GM12875 (cell line): ENCODE data around the gene DEF6.

Experiments
- H3K4me3 ChIP-seq: one replicate; pipeline ENCODE4 v1.5.1; 2011; ENCODE audit warnings: low read depth, low read length, control low read depth
- TF ChIP-seq, protein P1 (sequence below): IDR thresholded peaks from 2 replicates; pipeline ENCODE4 v1.5.1; 2011; ENCODE audit warnings: low read depth, mild to moderate bottlenecking, control low read depth, inconsistent platforms, low read length, moderate library complexity, borderline replicate concordance; ENCODE audit not compliant: insufficient read depth

DEF6 gene

GRCh38 chr6:35354361-35355135, 56.9 kb downstream of the DEF6 start:
- H3K4me3 ChIP-seq: no peak overlapping the region
- TF ChIP-seq, protein P1, sequence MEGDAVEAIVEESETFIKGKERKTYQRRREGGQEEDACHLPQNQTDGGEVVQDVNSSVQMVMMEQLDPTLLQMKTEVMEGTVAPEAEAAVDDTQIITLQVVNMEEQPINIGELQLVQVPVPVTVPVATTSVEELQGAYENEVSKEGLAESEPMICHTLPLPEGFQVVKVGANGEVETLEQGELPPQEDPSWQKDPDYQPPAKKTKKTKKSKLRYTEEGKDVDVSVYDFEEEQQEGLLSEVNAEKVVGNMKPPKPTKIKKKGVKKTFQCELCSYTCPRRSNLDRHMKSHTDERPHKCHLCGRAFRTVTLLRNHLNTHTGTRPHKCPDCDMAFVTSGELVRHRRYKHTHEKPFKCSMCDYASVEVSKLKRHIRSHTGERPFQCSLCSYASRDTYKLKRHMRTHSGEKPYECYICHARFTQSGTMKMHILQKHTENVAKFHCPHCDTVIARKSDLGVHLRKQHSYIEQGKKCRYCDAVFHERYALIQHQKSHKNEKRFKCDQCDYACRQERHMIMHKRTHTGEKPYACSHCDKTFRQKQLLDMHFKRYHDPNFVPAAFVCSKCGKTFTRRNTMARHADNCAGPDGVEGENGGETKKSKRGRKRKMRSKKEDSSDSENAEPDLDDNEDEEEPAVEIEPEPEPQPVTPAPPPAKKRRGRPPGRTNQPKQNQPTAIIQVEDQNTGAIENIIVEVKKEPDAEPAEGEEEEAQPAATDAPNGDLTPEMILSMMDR: no peak

DNA sequence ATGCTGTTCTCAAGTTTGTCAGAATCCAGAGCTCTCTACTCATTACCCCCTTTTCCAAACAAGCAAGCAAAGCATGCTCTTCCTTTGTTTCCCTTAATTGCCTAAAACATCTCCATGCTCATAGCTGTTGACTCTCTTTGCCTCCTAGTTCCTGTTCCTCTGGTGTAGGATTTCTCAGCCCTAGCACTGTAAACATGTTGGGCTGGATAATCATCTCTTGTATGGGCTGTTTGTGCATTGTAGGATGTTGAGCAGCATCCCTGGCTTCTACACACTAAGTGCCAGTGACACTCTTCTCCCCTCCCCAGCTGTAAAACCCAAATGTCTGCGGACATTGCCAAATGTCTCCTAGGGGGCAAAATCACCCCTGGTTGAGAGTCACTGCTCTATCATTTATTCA, 58.8 kb downstream of the DEF6 start:
- no peak overlapping the region for H3K4me3 ChIP-seq
- TF ChIP-seq, protein P1: no peak

- H3K4me3 ChIP-seq: no peak overlapping the region
- TF ChIP-seq, protein P1: no peak
These were observed 60.1 kb downstream of the DEF6 start for GRCh38 chr6:35357677-35358076.

- no peak overlapping the region for H3K4me3 ChIP-seq
- TF ChIP-seq, protein P1: no peak
These were observed 60.5 kb downstream of the DEF6 start for GRCh38 chr6:35358086-35358485.

DNA sequence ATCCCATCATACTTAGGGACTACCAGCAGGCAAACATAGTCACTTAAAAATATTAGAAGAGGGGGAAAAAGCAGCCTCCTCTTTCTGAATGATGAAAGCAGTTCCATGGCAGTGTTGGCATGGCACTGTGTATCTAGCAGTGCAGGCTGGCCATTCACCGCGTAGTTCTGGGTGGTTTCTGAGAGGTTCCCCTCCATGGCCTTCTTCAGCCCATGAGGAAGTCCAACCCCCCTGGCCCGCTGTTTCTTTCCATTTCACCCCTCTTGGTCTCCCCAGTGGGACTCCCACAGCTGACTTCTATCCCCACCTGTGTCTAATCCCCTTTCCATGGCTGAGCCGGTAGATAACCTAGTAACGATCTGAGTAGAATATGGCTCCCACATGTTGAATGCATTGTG, 61.7 kb downstream of the DEF6 start:
- TF ChIP-seq, protein P1: no peak
- no peak overlapping the region for H3K4me3 ChIP-seq

DNA sequence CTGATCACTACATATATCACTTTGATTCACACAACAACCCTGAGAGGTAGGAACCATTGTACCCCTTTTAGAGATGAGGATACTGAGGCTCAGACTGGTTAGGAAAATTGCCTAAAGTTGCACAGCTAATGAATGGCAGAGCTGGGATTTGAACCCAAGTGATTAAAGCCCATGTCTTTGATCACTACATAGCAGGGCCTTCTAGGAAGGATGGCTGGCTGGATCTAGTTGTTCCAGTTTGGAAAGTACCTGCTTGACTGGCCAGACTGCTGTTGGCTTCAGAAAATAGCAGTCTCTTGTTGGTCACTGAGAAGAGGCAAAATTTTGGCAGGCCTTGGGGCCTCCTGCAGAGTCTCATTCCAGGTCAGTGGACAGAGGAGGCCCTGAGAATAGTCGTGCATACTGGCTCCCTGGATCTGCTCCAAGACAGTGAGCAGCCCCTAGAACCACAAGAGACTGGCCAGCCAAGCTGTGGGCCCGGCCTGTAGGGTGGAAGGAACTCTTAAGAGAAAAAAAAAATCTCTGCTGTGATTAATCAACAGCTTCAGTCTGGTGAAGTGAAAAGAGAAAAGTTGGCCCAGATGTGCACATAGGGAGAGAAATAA, 62.2 kb downstream of the DEF6 start:
- no peak overlapping the region for H3K4me3 ChIP-seq

More for the DNA sequence above, 62.2 kb downstream of the DEF6 start:
- TF ChIP-seq, protein P1: no peak
